Endodermal cell (in vitro differentiated cells): ENCODE measurements around the gene ENTPD1. TPM values are rescaled to one million over a fixed set of nuclear protein-coding genes. Genes with fewer than 3 reads are reported as not detected.
"Not testable (repeated sequence)": the region's sequence is repeated elsewhere in the genome, so short reads cannot be mapped to it uniquely, and the experiment has no call there.

Source experiments
- DNase-seq: peaks from one replicate; pipeline ENCODE4 v3.0.0-alpha.2; 2017
- H3K27ac ChIP-seq: 2 replicates; pipeline ENCODE4 v1.5.1; 2013; ENCODE audit warnings: mild to moderate bottlenecking, low read depth, low read length, moderate library complexity
- H3K27me3 ChIP-seq: 2 replicates; pipeline ENCODE4 v1.6.1; 2013; ENCODE audit warnings: mild to moderate bottlenecking, low read length, moderate library complexity; ENCODE audit not compliant: insufficient read depth, control insufficient read depth, poor library complexity, severe bottlenecking
- H3K36me3 ChIP-seq: 2 replicates; pipeline ENCODE4 v1.7.0; 2013; ENCODE audit warnings: mild to moderate bottlenecking, low read length, moderate library complexity; ENCODE audit not compliant: control insufficient read depth, insufficient read depth
- H3K4me1 ChIP-seq: one replicate; pipeline ENCODE4 v1.7.0; 2013; ENCODE audit warnings: low read length; ENCODE audit not compliant: control insufficient read depth, insufficient read depth
- H3K4me3 ChIP-seq: 2 replicates; pipeline ENCODE4 v1.5.1; 2013; ENCODE audit warnings: mild to moderate bottlenecking, low read length, moderate library complexity
- H3K9ac ChIP-seq: 2 replicates; pipeline ENCODE4 v1.6.1; 2013; ENCODE audit warnings: mild to moderate bottlenecking, low read length, moderate library complexity; ENCODE audit not compliant: poor library complexity, severe bottlenecking; ENCODE audit errors: extremely low read depth
- H3K9me3 ChIP-seq: 2 replicates; pipeline ENCODE4 v1.6.1; 2013; ENCODE audit warnings: mild to moderate bottlenecking, low read length, moderate library complexity; ENCODE audit not compliant: control insufficient read depth
- H3K27ac Mint-ChIP-seq: 2 replicates; pipeline ENCODE4 v1.8.0; 2020; ENCODE audit warnings: mixed read lengths
- H3K27me3 Mint-ChIP-seq: 2 replicates; pipeline ENCODE4 v1.8.0; 2021; ENCODE audit warnings: mild to moderate bottlenecking, mixed read lengths; ENCODE audit not compliant: insufficient read depth
- H3K36me3 Mint-ChIP-seq: 2 replicates; pipeline ENCODE4 v1.8.0; 2020; ENCODE audit warnings: low read depth, mixed read lengths
- H3K4me1 Mint-ChIP-seq: 2 replicates; pipeline ENCODE4 v1.8.0; 2020; ENCODE audit warnings: mixed read lengths
- H3K4me3 Mint-ChIP-seq: 2 replicates; pipeline ENCODE4 v1.8.0; 2020; ENCODE audit warnings: mild to moderate bottlenecking, moderate library complexity, mixed read lengths
- H3K9me3 Mint-ChIP-seq: 2 replicates; pipeline ENCODE4 v1.8.0; 2020; ENCODE audit warnings: mild to moderate bottlenecking, mixed read lengths
- WGBS, 2 experiments: methylation state at CpG; one replicate each; pipeline versions ENCODE4 v1.1.5 to v1.1.7; 2013; ENCODE audit warnings: missing lambda C conversion rate in 2 of 2, mixed read lengths in 1 of 2; ENCODE audit not compliant: insufficient coverage in 1 of 2, insufficient read length in 1 of 2; 5-methylcytosine and 5-hydroxymethylcytosine counted together
- total RNA-seq, 2 donors: library from RNA; stranded (reverse); fragmentation: NEBNext Ultra II Directional in 1 of 2; extraction: Animal tissue kit (Norgen Biotek cat#: 25700) in 1 of 2; gene quantifications; 2 replicates in 1 of 2; 3 replicates in 1 of 2; pipeline ENCODE4 v1.2.1, GENCODE V29; 2021
- TF ChIP-seq, protein P1 (sequence below): fragments of 200-600 bp; sonication (generic); conservative IDR thresholded peaks from 2 replicates; pipeline ENCODE4 v1.5.0; 2021; ENCODE audit warnings: antibody characterized with exemption, mild to moderate bottlenecking

The ENTPD1 gene
- total RNA-seq, 2 donors from 2014 or later, result 3.9 TPM

GRCh38 chr10:95711492-95711891 lies 44.5 kb upstream of the ENTPD1 start:
- H3K4me1 Mint-ChIP-seq, result no peaks in the 10 kb centered on the region
- Histone ChIP-seq H3K9ac (no peak overlapping the region), H3K4me3 (no peak overlapping the region), H3K27ac (no peak overlapping the region), H3K9me3 (no peaks in the 10 kb centered on the region), H3K4me1 (no peaks in the 10 kb centered on the region), H3K36me3 (no peaks in the 10 kb centered on the region), H3K27me3 (no peaks in the 10 kb centered on the region)
- H3K4me3 Mint-ChIP-seq, result no peak overlapping the region
- peaks cover 6% of the 10 kb centered on the region for H3K9me3 Mint-ChIP-seq
- H3K27me3 Mint-ChIP-seq, result no peaks in the 10 kb centered on the region
- H3K36me3 Mint-ChIP-seq, result no peaks in the 10 kb centered on the region
- TF ChIP-seq, protein P1, sequence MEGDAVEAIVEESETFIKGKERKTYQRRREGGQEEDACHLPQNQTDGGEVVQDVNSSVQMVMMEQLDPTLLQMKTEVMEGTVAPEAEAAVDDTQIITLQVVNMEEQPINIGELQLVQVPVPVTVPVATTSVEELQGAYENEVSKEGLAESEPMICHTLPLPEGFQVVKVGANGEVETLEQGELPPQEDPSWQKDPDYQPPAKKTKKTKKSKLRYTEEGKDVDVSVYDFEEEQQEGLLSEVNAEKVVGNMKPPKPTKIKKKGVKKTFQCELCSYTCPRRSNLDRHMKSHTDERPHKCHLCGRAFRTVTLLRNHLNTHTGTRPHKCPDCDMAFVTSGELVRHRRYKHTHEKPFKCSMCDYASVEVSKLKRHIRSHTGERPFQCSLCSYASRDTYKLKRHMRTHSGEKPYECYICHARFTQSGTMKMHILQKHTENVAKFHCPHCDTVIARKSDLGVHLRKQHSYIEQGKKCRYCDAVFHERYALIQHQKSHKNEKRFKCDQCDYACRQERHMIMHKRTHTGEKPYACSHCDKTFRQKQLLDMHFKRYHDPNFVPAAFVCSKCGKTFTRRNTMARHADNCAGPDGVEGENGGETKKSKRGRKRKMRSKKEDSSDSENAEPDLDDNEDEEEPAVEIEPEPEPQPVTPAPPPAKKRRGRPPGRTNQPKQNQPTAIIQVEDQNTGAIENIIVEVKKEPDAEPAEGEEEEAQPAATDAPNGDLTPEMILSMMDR, result no peak
- 91 to 95% methylated on average over 4 of the region's 4 CpGs for WGBS, 2 experiments
- H3K27ac Mint-ChIP-seq, result no peak overlapping the region
- no peak for DNase-seq

- no peaks in the 10 kb centered on the region for H3K9me3 ChIP-seq
- Mint-ChIP-seq H3K27me3 (peaks cover 2% of the 10 kb centered on the region), H3K4me3 (no peak overlapping the region), H3K4me1 (no peaks in the 10 kb centered on the region), H3K27ac (no peak overlapping the region), H3K36me3 (no peaks in the 10 kb centered on the region), H3K9me3 (no peaks in the 10 kb centered on the region)
- no peaks in the 10 kb centered on the region for H3K4me1 ChIP-seq
- 93 to 100% methylated on average over 3 of the region's 3 CpGs for WGBS, 2 experiments
- no peaks in the 10 kb centered on the region for H3K27me3 ChIP-seq
- TF ChIP-seq, protein P1, result no peak
- H3K9ac ChIP-seq, result no peak overlapping the region
- no peak for DNase-seq
- no peak overlapping the region for H3K4me3 ChIP-seq
- H3K36me3 ChIP-seq, result no peaks in the 10 kb centered on the region
- no peak overlapping the region for H3K27ac ChIP-seq
These were observed 39.5 kb upstream of the ENTPD1 start for GRCh38 chr10:95716466-95716865.

GRCh38 chr10:95716866-95717265 lies 39.1 kb upstream of the ENTPD1 start:
- no peak for DNase-seq
- no peak overlapping the region for H3K27ac ChIP-seq
- WGBS, 2 experiments, result 100% methylated on average over 2 of the region's 2 CpGs; no CpG with 5 or more reads in 1 of the 2 experiments
- no peak overlapping the region for H3K4me3 ChIP-seq
- no peaks in the 10 kb centered on the region for H3K36me3 Mint-ChIP-seq
- H3K9ac ChIP-seq, result no peak overlapping the region
- peaks cover 2% of the 10 kb centered on the region for H3K9me3 Mint-ChIP-seq
- H3K27ac Mint-ChIP-seq, result no peak overlapping the region
- no peaks in the 10 kb centered on the region for H3K4me1 Mint-ChIP-seq
- H3K27me3 ChIP-seq, result no peaks in the 10 kb centered on the region
- no peaks in the 10 kb centered on the region for H3K36me3 ChIP-seq
- TF ChIP-seq, protein P1, result no peak
- H3K4me3 Mint-ChIP-seq, result no peak overlapping the region
- H3K9me3 ChIP-seq, result no peaks in the 10 kb centered on the region
- H3K27me3 Mint-ChIP-seq, result peaks cover 2% of the 10 kb centered on the region
- no peaks in the 10 kb centered on the region for H3K4me1 ChIP-seq

- not testable (repeated sequence) for H3K27ac ChIP-seq, H3K4me3 ChIP-seq, H3K27me3 Mint-ChIP-seq, H3K4me1 Mint-ChIP-seq, DNase-seq, H3K36me3 ChIP-seq, H3K4me3 Mint-ChIP-seq, H3K27me3 ChIP-seq, H3K4me1 ChIP-seq, H3K9ac ChIP-seq, H3K9me3 ChIP-seq, H3K27ac Mint-ChIP-seq, H3K36me3 Mint-ChIP-seq
- peaks cover 15% of the 10 kb centered on the region for H3K9me3 Mint-ChIP-seq
- 88 to 92% methylated on average over 3 to 7 of the region's 7 CpGs for WGBS, 2 experiments
These were observed 35.2 kb upstream of the ENTPD1 start for GRCh38 chr10:95720745-95721144.

DNA sequence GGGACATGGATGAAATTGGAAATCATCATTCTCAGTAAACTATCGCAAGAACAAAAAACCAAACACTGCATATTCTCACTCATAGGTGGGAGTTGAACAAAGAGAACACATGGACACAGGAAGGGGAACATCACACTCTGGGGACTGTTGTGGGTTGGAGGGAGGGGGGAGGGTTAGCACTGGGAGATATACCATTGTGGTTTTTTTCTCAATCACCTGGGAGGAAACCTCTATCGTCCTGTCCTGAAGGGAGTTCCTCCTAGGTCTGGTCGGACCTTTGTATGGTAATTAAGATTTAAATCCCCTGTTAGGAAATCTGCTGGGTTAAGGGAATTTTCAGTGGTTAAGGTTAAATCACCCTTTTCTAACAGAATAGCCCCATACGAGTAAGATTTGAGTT lies 33.5 kb upstream of the ENTPD1 start:
- not testable (repeated sequence) for H3K4me3 Mint-ChIP-seq, H3K27me3 Mint-ChIP-seq, H3K36me3 ChIP-seq, H3K4me3 ChIP-seq, DNase-seq, H3K4me1 Mint-ChIP-seq, H3K4me1 ChIP-seq, H3K9ac ChIP-seq, H3K27ac ChIP-seq, H3K36me3 Mint-ChIP-seq, H3K27me3 ChIP-seq, H3K9me3 ChIP-seq, H3K27ac Mint-ChIP-seq
- H3K9me3 Mint-ChIP-seq, result peaks cover 15% of the 10 kb centered on the region
- WGBS, 2 experiments, result 89% methylated on average over 3 of the region's 4 CpGs; no CpG with 5 or more reads in 1 of the 2 experiments
